CD4-positive, alpha-beta T cell treated with Interleukin-21 for 1 hour (primary cell): ENCODE data around the gene UPF3A.
"Not testable (repeated sequence)": the region's sequence is repeated elsewhere in the genome, so short reads cannot be mapped to it uniquely, and the experiment has no call there.

ENCODE experiments used
- DNase-seq: peaks from one replicate; pipeline ENCODE4 v3.0.0-alpha.2; 2020

The UPF3A gene

GRCh38 chr13:114309806-114310410 lies 28.5 kb downstream of the UPF3A start:
- no peak for DNase-seq

- no peak for DNase-seq
Observed at GRCh38 chr13:114310956-114311355, 29.6 kb downstream of the UPF3A start.

DNA sequence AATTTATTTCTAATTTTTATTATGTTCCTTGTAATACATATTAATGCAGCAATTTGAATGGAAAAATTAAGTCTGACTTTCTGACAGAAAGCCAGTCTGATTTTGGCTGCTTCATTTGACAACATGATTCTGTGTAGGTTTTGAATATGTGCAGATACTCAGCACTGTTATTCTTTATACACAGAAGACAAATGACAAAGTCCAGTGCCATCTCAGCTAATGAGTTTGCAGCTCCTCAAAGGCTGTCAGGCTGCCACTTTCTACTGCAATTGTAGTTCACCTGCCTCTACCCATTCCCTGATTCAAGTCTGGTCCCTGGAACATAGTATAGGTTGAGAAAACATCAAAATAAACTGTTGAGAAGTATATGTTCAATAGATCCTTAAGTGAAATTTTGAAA lies 30.0 kb downstream of the UPF3A start:
- DNase-seq, result no peak

GRCh38 chr13:114311908-114312307 lies 30.5 kb downstream of the UPF3A start:
- DNase-seq, result no peak

GRCh38 chr13:114313061-114313860 lies 31.9 kb downstream of the UPF3A start:
- DNase-seq, result peak; percentile 10

DNA sequence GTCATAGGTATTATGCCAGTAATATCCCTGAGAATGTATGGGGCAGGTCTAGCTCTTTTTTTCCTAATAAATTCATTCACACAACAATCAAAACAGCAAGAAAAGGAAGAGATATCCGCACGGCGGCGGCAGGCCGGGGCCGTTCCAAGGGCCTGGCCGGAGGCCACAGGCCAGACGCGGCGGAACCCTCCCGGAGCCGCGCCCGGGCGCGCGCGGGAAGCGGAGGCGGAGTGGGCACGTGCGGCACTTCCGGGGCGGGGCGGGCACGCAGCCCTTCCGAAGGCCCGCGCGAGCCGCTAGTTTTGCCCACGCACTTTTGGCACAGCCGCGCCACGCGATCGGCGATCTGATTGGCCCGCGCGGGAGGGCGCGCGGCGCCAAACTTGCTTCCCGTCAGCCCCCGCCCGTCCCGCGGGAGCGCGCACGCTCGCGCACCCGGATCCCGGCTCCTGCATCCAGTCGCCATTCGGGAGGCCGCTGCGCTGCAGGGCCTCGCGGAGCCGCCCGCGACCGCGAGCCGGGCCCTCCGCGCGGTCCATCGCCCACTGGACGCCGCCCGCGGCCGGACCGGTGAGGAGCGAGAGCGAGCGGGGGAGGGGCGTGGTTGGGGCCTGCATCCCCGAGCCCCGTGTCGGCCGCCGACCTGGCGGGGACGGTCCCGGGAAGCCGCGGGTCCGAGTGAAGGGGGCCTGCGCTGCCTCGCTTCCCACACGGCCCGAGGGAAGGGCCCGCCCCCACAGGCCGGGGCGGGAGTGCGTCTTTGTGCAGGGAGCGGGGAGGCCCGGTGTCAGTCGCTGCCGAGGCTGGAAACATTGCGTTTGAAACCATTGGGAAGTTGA lies 32.9 kb downstream of the UPF3A start, which contains the start of gene CHAMP1:
Gene CHAMP1 (plus strand): TSS at position 430 of the 839 bp plus-strand sequence. CDS start 9,340 bp downstream, outside the sequence.
- peak; percentile 91 for DNase-seq

- DNase-seq, result peak; percentile 33
Observed at GRCh38 chr13:114315074-114315785, 33.8 kb downstream of the UPF3A start.

DNA sequence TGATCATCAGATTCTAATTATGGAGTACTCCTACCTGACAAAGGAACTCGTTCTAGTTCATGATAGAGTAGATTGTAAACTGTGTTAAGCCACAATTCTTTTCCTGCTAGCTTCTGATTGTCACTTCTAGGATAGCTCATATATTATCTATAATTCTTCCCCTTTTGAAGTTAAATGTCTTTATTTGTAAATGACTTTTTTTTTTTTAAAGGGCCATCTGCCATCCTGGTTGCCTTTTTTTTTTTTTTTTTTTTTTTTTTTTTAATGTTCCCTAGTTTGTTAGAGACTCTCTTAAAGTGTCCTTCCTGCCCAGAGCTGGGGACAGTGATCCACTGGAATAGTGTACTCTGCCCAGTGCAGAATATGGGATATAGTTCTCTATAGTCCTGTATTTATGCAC lies 37.2 kb downstream of the UPF3A start:
- no peak for DNase-seq

DNA sequence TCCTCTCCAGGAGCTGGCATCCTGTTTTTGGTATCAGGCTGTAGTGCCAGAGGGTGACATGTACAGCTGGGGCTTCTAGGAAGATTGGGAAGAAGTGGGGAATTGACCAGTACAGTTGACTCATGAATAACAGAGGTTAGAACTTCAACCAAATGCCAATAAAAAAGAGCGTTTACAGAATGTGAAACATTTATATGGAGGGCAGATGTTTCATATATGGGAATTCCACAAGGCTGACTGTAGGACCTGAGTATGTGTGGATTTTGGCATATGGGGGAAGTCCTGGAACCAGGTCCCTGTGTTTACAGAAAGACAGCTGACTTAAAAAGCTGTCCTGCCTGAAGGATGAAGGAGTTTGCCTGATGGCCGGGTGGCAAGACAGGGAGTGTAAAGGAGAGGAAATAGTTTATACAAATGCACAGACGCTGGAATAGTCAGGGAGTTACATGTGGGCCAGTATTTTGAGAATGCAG lies 38.1 kb downstream of the UPF3A start:
- DNase-seq, result no peak

DNA sequence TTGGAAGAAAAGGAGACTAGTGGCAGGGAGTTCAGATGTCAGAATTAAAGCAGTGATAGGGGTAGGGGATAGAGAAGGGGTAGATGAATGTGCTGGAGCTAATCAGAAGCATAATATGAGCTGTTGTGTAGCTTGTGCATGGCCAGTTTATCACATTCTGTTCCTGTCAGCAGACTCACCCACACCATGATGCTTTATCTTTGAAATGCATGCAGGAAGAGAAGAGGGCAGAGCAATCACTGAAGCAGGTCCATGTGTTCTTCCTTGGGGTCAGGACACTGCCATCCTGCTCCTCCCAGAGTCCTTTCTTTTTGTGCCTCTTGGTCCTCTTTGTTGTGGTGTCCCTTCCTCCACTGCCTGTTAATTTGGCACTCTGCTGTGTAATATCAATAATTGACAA lies 38.7 kb downstream of the UPF3A start:
- no peak for DNase-seq

DNA sequence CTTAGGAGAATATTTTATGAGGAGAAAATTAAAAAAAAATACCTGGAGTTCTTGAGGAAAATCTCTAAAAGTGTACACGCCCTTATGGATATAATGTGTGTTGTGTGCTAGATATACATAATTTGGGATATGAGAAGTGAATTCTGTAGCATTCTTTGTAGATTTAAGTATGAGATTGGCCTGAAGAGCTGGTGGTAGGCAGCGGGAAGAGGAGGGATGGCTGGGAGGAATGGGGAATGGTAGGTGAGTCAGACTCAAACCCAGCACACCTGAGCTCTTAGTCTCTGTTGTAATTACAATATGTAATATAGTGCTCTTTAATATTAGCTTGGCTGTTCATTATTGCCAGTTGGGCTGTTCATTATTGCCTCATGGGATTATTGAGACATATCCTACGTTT lies 39.9 kb downstream of the UPF3A start:
- no peak for DNase-seq

GRCh38 chr13:114323349-114323748 lies 41.9 kb downstream of the UPF3A start:
- DNase-seq, result no peak

GRCh38 chr13:114324334-114324733 lies 42.9 kb downstream of the UPF3A start:
- DNase-seq, result no peak

GRCh38 chr13:114325729-114326128 lies 44.3 kb downstream of the UPF3A start:
- DNase-seq, result no peak

GRCh38 chr13:114328034-114328433 lies 46.6 kb downstream of the UPF3A start:
- DNase-seq, result no peak

DNA sequence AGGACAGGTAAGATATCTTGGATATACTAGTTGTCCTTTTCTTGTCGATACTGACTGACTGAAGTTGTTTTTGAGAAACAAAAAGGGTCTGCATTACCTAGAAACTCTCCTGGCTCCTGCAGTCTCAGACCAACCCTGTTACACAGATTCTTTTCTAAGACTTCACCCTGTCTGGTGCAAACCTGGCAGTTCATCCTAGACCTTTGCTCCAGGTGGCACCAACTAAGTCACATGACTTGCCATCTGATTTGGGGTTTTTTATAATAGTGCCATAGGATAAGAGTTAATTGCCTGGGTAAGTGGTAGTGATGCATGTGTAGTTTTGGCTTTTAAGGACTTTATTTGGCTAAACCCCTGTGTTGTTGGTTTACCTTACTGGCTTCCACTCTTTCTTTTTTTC lies 47.2 kb downstream of the UPF3A start:
- DNase-seq, result no peak

GRCh38 chr13:114330086-114330485 lies 48.7 kb downstream of the UPF3A start:
- no peak for DNase-seq

DNA sequence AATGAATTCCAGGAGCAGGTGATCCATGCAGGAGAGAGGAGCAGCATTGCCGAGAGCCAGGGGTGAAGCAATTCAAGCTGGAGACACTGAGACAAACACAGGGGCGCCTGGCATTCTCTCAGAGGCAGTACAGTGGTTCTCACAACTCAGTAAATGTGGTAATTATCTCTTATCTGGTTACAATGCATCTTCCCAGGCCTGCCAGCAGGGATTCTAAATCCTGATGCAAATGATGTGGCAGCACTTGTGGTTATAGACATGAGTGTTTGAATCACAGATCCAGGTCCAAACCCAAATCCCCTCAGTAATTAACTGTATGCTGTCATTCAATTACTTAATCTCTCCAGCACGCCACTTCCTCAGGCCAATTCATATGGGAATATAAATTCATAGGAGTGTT lies 52.5 kb downstream of the UPF3A start:
- not testable (repeated sequence) for DNase-seq

- DNase-seq, result no peak
Observed at GRCh38 chr13:114334305-114335053, 53.1 kb downstream of the UPF3A start.

- not testable (repeated sequence) for DNase-seq
Observed at GRCh38 chr13:114336457-114336856, 55.1 kb downstream of the UPF3A start.

DNA sequence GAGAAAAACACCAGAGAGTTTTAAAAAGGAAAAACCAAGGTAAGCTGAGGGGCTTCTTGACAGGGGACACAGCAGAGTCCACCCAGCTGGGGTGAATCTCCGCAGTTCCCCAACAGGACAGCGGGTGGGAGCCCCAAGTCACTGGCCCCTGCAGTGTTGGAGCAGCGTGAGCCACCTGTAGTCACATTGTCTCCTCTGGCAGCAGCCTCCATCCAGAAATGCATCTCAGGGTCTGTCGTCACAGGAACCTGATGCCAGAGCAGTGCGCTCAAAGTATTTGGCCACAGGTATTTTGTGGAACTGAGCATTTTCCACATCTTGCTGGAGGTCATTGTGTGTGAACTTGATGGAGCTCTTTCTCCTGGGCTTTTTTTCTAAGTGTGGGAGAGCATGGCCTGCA lies 57.6 kb downstream of the UPF3A start:
- no peak for DNase-seq
